HEK293 (cell line): Measurements from ENCODE around the gene RAB17.

Experiments
- OVOL3 ChIP-seq: fragments of 450-650 bp; formaldehyde crosslinking; IDR thresholded peaks from 2 replicates; pipeline ENCODE4 v1.5.1; 2016; ENCODE audit warnings: missing biosample characterization, missing genetic modification characterization
- YY1 ChIP-seq: fragments of 450-650 bp; formaldehyde crosslinking; IDR thresholded peaks from 2 replicates; pipeline ENCODE4 v1.5.1; 2018; ENCODE audit warnings: missing biosample characterization, missing genetic modification characterization
- ZNF114 ChIP-seq: fragments of 450-650 bp; formaldehyde crosslinking; IDR thresholded peaks from 2 replicates; pipeline ENCODE4 v1.5.0; 2017; ENCODE audit warnings: missing biosample characterization, missing genetic modification characterization
- ZNF23 ChIP-seq: fragments of 450-650 bp; formaldehyde crosslinking; IDR thresholded peaks from 2 replicates; pipeline ENCODE4 v1.5.1; 2016; ENCODE audit warnings: missing biosample characterization, missing genetic modification characterization, borderline replicate concordance
- ZNF324 ChIP-seq: fragments of 450-650 bp; formaldehyde crosslinking; IDR thresholded peaks from 2 replicates; pipeline ENCODE4 v1.5.1; 2016; ENCODE audit warnings: missing biosample characterization, missing genetic modification characterization
- ZNF600 ChIP-seq: fragments of 450-650 bp; formaldehyde crosslinking; IDR thresholded peaks from 2 replicates; pipeline ENCODE4 v1.5.1; 2016; ENCODE audit warnings: missing biosample characterization, missing genetic modification characterization
- TF ChIP-seq, protein P1 (sequence below): fragments of 450-650 bp; formaldehyde crosslinking; IDR thresholded peaks from 2 replicates; pipeline ENCODE4 v1.5.1; 2016; ENCODE audit warnings: missing biosample characterization, missing genetic modification characterization
- TF ChIP-seq, protein P2 (sequence below): fragments of 450-650 bp; formaldehyde crosslinking; IDR thresholded peaks from 2 replicates; pipeline ENCODE4 v1.5.1; 2017; ENCODE audit warnings: missing biosample characterization, missing genetic modification characterization
- TF ChIP-seq, protein P3 (sequence below): fragments of 450-650 bp; formaldehyde crosslinking; IDR thresholded peaks from 2 replicates; pipeline ENCODE4 v1.5.1; 2016; ENCODE audit warnings: missing biosample characterization, missing genetic modification characterization, low read depth

DNA sequence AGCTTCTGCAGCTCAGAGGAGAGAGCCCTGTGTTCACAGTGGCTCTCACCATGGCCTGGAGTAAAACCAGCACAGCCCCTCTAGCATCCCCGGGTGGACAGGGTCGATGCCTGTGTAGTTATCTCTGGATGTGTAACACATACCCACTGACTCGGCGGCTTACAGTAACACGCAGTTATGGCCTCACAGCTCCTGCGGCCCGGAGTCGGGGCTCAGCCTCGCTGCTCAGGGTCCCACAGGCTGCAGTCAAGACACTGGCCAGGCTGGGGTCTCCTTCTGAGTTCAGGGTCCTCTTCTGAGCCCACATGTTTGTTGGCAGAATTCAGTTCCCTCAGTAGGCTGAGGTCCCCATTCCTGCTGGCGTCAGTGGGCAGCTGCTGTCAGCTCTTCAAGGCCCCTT, 2.5 kb upstream of the RAB17 start:
- no peak for TF ChIP-seq OVOL3 (tag by site-specific recombination)
- TF ChIP-seq ZNF324 (tag by site-specific recombination), result no peak
- TF ChIP-seq, protein P1, sequence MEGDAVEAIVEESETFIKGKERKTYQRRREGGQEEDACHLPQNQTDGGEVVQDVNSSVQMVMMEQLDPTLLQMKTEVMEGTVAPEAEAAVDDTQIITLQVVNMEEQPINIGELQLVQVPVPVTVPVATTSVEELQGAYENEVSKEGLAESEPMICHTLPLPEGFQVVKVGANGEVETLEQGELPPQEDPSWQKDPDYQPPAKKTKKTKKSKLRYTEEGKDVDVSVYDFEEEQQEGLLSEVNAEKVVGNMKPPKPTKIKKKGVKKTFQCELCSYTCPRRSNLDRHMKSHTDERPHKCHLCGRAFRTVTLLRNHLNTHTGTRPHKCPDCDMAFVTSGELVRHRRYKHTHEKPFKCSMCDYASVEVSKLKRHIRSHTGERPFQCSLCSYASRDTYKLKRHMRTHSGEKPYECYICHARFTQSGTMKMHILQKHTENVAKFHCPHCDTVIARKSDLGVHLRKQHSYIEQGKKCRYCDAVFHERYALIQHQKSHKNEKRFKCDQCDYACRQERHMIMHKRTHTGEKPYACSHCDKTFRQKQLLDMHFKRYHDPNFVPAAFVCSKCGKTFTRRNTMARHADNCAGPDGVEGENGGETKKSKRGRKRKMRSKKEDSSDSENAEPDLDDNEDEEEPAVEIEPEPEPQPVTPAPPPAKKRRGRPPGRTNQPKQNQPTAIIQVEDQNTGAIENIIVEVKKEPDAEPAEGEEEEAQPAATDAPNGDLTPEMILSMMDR, result no peak
- no peak for TF ChIP-seq ZNF114
- TF ChIP-seq ZNF23 (tag by site-specific recombination), result no peak
- TF ChIP-seq, protein P2, sequence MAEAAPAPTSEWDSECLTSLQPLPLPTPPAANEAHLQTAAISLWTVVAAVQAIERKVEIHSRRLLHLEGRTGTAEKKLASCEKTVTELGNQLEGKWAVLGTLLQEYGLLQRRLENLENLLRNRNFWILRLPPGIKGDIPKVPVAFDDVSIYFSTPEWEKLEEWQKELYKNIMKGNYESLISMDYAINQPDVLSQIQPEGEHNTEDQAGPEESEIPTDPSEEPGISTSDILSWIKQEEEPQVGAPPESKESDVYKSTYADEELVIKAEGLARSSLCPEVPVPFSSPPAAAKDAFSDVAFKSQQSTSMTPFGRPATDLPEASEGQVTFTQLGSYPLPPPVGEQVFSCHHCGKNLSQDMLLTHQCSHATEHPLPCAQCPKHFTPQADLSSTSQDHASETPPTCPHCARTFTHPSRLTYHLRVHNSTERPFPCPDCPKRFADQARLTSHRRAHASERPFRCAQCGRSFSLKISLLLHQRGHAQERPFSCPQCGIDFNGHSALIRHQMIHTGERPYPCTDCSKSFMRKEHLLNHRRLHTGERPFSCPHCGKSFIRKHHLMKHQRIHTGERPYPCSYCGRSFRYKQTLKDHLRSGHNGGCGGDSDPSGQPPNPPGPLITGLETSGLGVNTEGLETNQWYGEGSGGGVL, result no peak
- TF ChIP-seq, protein P3, sequence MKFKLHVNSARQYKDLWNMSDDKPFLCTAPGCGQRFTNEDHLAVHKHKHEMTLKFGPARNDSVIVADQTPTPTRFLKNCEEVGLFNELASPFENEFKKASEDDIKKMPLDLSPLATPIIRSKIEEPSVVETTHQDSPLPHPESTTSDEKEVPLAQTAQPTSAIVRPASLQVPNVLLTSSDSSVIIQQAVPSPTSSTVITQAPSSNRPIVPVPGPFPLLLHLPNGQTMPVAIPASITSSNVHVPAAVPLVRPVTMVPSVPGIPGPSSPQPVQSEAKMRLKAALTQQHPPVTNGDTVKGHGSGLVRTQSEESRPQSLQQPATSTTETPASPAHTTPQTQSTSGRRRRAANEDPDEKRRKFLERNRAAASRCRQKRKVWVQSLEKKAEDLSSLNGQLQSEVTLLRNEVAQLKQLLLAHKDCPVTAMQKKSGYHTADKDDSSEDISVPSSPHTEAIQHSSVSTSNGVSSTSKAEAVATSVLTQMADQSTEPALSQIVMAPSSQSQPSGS (tag by site-specific recombination), result no peak
- TF ChIP-seq YY1 (tag by site-specific recombination), result no peak
- TF ChIP-seq ZNF600 (tag by site-specific recombination), result no peak
